ENCODE measurements around the gene ZNF385B.
A peak's percentile ranks its signal among the peaks of the same experiment; 100 is the strongest.

ZNF385B gene

DNA sequence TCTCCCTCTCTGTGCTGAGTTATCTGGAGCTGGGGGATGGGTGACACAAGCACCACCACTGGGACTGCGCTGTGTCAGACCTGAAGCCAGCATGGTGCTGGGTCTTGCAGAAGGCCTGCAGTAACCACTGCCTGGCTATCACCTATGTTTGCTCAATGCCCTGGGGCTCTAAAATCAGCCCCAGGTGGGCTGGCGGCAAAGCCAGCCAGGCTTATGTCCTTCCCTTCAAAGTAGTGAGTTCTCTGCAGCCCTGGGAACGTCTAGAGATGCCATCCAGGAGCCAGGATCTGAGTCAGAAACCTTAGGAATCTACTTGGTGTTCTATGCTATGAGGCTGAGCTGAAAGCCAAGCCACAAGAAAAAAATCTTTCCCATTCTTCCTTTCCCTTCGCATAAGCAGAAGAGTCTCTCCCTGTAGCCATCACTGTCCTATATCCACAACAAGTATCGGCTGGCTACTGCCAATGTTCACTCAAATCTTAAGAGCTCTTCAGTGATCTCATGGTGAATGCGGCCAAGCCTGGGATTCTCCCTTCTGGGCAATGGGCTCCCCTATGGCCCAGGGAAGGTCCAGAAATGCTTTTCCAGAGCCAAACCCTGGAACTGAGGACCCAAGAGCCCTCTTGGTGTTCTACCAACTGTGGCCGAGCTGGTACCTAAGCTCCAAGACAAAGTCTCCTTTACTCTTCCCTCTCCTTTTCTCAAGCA, 248.7 kb downstream of the ZNF385B start:
- TF ChIP-seq, protein P1, sequence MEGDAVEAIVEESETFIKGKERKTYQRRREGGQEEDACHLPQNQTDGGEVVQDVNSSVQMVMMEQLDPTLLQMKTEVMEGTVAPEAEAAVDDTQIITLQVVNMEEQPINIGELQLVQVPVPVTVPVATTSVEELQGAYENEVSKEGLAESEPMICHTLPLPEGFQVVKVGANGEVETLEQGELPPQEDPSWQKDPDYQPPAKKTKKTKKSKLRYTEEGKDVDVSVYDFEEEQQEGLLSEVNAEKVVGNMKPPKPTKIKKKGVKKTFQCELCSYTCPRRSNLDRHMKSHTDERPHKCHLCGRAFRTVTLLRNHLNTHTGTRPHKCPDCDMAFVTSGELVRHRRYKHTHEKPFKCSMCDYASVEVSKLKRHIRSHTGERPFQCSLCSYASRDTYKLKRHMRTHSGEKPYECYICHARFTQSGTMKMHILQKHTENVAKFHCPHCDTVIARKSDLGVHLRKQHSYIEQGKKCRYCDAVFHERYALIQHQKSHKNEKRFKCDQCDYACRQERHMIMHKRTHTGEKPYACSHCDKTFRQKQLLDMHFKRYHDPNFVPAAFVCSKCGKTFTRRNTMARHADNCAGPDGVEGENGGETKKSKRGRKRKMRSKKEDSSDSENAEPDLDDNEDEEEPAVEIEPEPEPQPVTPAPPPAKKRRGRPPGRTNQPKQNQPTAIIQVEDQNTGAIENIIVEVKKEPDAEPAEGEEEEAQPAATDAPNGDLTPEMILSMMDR (IDR thresholded peaks at IDR 0.05; ENCODE audit: low read length, missing control alignments) = no peak
- DNase-seq (ENCODE audit: low read depth) = no peak
- no peak overlapping the region for H3K4me3 ChIP-seq (replicated peaks; ENCODE audit: low read depth, low read length)

DNA sequence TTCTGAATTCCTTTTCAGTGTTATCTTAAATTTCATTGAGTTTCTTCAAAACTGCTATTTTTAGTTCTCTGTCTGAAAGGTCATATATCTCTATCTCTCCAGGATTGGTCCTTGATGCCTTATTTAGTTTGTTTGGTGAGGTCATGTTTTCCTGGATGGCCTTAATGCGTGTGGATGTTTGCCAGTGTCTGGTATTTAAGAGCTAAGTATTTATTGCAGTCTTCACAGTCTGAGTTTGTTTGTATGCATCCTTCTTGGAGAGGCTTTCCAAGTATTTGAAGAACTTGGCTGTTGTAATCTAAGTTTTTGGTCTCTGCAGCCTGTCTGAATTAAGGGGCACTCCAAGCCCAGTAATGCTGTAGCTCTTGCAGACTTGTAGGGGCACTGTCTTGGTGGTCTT, 249.3 kb downstream of the ZNF385B start:
- no peak overlapping the region for H3K4me3 ChIP-seq (replicated peaks; ENCODE audit: low read depth, low read length)
- peak; percentile 23 for DNase-seq (ENCODE audit: low read depth)
- TF ChIP-seq, protein P1 (IDR thresholded peaks at IDR 0.05; ENCODE audit: low read length, missing control alignments) = no peak

DNA sequence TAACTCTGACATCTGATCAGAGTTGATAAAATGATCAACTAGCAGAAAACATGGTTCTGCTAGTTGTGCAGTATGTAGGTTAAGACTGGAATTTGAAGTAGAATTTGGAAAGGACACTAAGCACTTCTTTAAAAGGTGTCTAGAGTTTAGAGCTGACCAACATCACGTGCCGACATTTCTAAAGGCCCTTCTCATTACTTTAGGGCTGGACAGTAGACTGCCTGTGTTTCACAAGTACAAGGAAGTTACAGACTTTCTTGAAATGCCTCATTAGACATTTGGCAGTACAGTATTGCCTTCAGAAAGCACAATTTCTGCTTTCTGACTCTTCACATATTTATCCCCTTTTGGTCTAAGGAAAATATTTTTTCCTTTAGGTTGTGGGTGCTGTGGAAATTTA, 255.3 kb downstream of the ZNF385B start:
- no peak for DNase-seq (ENCODE audit: low read depth)
- TF ChIP-seq, protein P1 (IDR thresholded peaks at IDR 0.05; ENCODE audit: low read length, missing control alignments) = no peak
- H3K4me3 ChIP-seq (replicated peaks; ENCODE audit: low read depth, low read length) = no peak overlapping the region

DNA sequence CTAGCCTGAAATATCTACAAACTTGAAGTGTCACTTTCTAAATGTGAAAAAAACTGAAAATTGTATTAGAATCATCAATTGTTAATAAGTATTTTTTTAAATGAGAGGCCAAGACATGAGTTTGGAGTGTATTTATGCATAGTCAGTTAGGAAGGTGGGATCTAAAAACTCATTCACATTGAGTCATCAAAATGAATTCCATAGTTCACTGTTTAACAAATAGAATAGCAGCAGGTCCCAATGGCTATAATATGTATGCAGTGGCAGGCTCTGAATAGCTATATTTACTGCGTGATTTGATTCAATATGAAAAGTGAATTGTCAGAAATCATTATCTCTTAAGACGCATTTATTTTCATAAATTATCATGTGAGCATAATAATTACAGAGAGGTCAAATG, 256.1 kb downstream of the ZNF385B start:
- TF ChIP-seq, protein P1 (IDR thresholded peaks at IDR 0.05; ENCODE audit: low read length, missing control alignments) = no peak
- H3K4me3 ChIP-seq (replicated peaks; ENCODE audit: low read depth, low read length) = no peak overlapping the region
- DNase-seq (ENCODE audit: low read depth) = no peak

DNA sequence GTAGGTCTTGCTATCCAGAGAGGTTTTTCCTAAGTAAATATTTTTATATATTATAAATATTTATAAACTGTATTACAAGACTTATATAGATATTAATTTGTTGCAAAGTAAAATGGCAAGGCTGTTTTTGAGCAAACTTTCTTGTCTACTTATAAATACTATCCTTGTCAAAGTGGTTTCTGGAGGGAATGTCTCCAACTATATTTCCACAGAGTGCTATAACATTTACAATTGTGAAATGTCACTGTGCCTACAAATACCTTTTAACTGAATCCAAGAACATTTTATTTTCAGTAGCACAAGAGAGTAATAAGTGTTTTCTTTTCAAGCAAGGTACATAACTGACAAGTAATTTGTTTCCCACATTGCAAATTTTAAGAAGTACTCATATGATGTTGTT, 256.8 kb downstream of the ZNF385B start:
- DNase-seq (ENCODE audit: low read depth) = no peak
- TF ChIP-seq, protein P1 (IDR thresholded peaks at IDR 0.05; ENCODE audit: low read length, missing control alignments) = no peak
- H3K4me3 ChIP-seq (replicated peaks; ENCODE audit: low read depth, low read length) = no peak overlapping the region

DNA sequence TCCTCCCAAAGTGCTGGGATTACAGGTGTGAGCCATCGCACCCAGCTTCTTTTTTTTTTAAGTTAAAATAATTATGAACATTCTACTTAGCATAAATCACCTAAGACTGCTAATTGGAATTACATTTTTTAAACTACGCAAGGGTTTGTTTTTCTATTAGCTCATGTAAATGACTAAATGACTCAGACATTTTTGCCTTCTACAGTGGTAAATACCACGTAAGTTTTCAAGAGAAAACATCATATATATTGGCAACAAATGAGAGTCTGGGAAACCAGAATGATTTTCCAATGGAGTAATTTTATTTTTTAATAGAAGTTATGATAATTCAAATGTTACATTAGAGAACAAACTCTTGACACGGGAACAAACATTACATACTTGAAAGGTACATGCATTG, 259.0 kb downstream of the ZNF385B start:
- DNase-seq (ENCODE audit: low read depth) = no peak
- TF ChIP-seq, protein P1 (IDR thresholded peaks at IDR 0.05; ENCODE audit: low read length, missing control alignments) = no peak
- no peak overlapping the region for H3K4me3 ChIP-seq (replicated peaks; ENCODE audit: low read depth, low read length)

DNA sequence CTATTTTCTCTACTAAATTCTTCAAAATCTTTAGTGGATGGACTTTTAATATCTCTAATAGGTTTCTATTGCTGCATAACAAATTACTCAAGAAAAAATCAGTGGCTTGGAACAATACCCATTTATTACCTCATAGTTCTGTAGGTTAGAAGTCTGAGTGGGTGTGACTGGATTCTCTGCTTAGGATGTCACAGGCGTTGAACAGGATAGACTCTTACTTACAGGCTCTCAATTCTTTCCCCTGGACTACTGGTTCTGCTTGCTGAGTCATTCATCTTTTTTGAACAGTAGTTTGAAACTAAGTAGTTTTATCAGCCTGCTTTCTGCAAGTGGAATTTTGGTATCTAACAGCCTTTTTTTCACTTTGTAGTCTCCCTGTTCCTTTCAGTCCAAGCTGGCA, 265.4 kb downstream of the ZNF385B start:
- DNase-seq (ENCODE audit: low read depth) = peak; percentile 55
- TF ChIP-seq, protein P1 (IDR thresholded peaks at IDR 0.05; ENCODE audit: low read length, missing control alignments) = no peak
- no peak overlapping the region for H3K4me3 ChIP-seq (replicated peaks; ENCODE audit: low read depth, low read length)

Data from fibroblast of pulmonary artery (primary cell).